Mesothelial cell of epicardium (in vitro differentiated cells): ENCODE data around the gene RNF212B. TPM values are rescaled to one million over a fixed set of nuclear protein-coding genes. Genes with fewer than 3 reads are reported as not detected.

ENCODE experiments used
- DNase-seq, 2 experiments: peaks; one replicate each; pipeline ENCODE4 v3.0.0; 2021; ENCODE audit warnings: low spot score in 2 of 2; ENCODE audit not compliant: unreplicated experiment in 2 of 2
- H3K27ac Mint-ChIP-seq: 2 replicates; pipeline ENCODE4 v1.8.0; 2021; ENCODE audit warnings: mixed read lengths
- H3K27me3 Mint-ChIP-seq: 2 replicates; pipeline ENCODE4 v1.8.0; 2021; ENCODE audit warnings: low read depth, mixed read lengths
- H3K36me3 Mint-ChIP-seq: 2 replicates; pipeline ENCODE4 v1.8.0; 2021; ENCODE audit warnings: mixed read lengths
- H3K4me1 Mint-ChIP-seq: 2 replicates; pipeline ENCODE4 v1.8.0; 2021; ENCODE audit warnings: mixed read lengths
- H3K4me3 Mint-ChIP-seq: 2 replicates; pipeline ENCODE4 v1.8.0; 2021; ENCODE audit warnings: mild to moderate bottlenecking, moderate library complexity, mixed read lengths
- H3K9me3 Mint-ChIP-seq: 2 replicates; pipeline ENCODE4 v1.8.0; 2021; ENCODE audit warnings: mixed read lengths
- CTCF ChIP-seq: fragments of 200-600 bp; sonication (generic); IDR thresholded peaks from one replicate; pipeline ENCODE4 v1.5.0; 2021; ENCODE audit warnings: antibody characterized with exemption; ENCODE audit not compliant: unreplicated experiment
- total RNA-seq: library from RNA; stranded (reverse); gene quantifications from 3 replicates; pipeline ENCODE4 v1.2.1, GENCODE V29; 2021

RNF212B gene
- total RNA-seq, 1 donor from 2014 or later, result not detected

DNA sequence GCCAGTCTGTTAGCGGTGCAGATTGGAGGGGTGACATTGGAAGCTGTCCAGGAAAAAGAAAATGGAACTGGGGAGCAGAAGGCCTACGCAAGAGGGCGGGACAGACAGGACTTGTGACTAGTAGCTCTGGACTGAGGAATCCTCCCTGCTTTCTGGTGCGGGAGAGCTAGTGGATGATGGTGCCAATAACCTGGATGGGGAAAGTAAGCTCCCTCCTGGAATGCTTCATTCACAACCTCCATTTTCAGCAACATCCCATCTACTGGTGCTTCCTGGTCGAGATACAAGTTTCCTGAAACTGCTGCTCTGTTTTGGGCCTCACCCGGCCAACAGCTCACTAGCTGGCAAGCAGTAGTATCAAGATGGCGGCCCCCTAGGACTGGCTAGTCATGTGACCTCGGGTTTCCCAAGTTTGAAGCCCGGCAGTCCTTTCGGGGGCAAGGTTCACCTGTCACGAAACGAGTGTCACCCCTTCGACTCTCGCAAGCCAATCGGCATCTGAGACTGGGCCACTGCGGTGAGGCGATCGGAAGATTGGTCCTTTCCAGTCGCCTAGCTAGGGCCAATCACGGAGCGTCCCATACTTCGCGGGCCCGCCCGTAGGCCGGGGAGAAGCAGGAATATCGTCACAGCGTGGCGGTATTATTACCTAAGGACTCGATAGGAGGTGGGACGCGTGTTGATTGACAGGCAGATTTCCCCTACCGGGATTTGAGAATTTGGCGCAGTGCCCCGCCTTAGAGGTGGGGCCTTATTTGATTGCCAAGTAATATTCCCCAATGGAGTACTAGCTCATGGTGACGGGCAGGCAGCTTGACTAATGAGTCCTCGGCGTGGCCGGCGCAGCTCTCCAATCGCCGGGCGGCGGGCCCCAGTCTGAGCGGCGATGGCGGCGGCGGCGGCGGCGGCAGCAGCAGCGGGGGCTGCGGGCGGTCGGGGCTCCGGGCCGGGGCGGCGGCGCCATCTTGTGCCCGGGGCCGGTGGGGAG, 83.1 kb downstream of the RNF212B start, which contains the start of gene PABPN1:
TSS of gene PABPN1 (plus strand) at position 874 of the 988 bp plus-strand sequence. CDS start at position 887, 13 bp downstream.
- Mint-ChIP-seq H3K27ac (peak within 1 kb of the TSS; percentile 99), H3K36me3 (peaks cover 16% of the 10 kb centered on the region), H3K4me1 (peaks cover 28% of the 10 kb centered on the region), H3K27me3 (no peaks in the 10 kb centered on the region), H3K9me3 (no peaks in the 10 kb centered on the region), H3K4me3 (peak within 1 kb of the TSS; percentile 96)
- DNase-seq, result peak; percentile 98 to 99
- TF ChIP-seq CTCF, result no peak

DNA sequence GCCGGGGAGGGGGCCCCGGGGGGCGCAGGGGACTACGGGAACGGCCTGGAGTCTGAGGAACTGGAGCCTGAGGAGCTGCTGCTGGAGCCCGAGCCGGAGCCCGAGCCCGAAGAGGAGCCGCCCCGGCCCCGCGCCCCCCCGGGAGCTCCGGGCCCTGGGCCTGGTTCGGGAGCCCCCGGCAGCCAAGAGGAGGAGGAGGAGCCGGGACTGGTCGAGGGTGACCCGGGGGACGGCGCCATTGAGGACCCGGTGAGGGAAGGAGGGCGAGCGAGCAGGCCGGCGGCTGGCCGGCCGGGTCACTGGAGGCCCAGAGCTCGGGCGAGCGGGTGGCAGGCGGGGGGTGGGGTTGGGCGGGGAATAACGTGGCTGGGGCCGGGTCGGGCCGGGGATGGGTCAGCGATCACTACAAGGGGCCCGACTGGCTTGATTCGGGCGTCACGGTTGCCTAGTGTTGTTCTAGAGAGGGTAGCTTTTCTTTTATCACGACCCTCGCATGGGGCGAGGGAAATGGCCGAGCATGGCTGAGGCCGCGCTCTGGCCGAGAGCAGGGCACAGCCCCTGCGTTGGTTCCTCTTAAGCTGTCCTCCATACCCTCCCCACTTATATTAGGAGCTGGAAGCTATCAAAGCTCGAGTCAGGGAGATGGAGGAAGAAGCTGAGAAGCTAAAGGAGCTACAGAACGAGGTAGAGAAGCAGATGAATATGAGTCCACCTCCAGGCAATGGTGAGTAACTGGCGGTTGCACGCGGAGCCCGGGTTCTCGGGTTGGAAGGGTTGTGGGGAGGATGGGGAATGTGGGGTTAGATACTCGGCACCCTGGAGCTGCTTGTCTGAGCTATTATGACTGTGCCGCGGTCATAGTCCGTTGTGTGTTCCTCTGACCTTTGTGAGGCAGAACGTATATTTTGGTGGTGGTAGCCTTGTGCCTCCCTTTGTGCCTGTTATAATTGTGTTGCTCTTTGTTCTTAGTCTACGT, 84.1 kb downstream of the RNF212B start:
- no peak for DNase-seq
- Mint-ChIP-seq H3K9me3 (no peaks in the 10 kb centered on the region), H3K27ac (peak overlapping the region; percentile 97), H3K4me1 (peaks cover 30% of the 10 kb centered on the region), H3K4me3 (peak overlapping the region; percentile 96), H3K36me3 (peaks cover 16% of the 10 kb centered on the region), H3K27me3 (no peaks in the 10 kb centered on the region)
- TF ChIP-seq CTCF, result no peak

Other genes starting within 250 kb of the RNF212B start
- 14.0 to 15.1 TPM (median 14.9 TPM) in 3 replicates for gene C14orf93, start 227.8 kb upstream of the RNF212B start, total RNA-seq
- gene PSMB5, start 203.0 kb upstream of the RNF212B start, total RNA-seq, result 121 to 124 TPM (median 123 TPM) in 3 replicates
- gene PSMB11, start 195.7 kb upstream of the RNF212B start, total RNA-seq, result 0.09 TPM in 1 of 3 replicates, not detected in the others
- gene CDH24, start 180.4 kb upstream of the RNF212B start, total RNA-seq, result 26.4 to 30.4 TPM (median 29.3 TPM) in 3 replicates
- gene ACIN1, start 142.8 kb upstream of the RNF212B start, total RNA-seq, result 372 to 401 TPM (median 374 TPM) in 3 replicates
- gene C14orf119, start 142.4 kb upstream of the RNF212B start, total RNA-seq, result 43.2 to 48.5 TPM (median 45.6 TPM) in 3 replicates
- gene CIROP, start 132.9 kb upstream of the RNF212B start, total RNA-seq, result not detected in 3 replicates
- gene CEBPE, start 118.7 kb upstream of the RNF212B start, total RNA-seq, result not detected in 3 replicates
- 52.5 to 62.3 TPM (median 58.7 TPM) in 3 replicates for gene SLC7A8, start 54.3 kb upstream of the RNF212B start, total RNA-seq
- 11.9 to 14.4 TPM (median 13.7 TPM) in 3 replicates for gene HOMEZ, start 48.2 kb downstream of the RNF212B start, total RNA-seq
- 9.3 to 11.5 TPM (median 10.7 TPM) in 3 replicates for gene PPP1R3E, start 64.9 kb downstream of the RNF212B start, total RNA-seq
- gene BCL2L2, start 68.9 kb downstream of the RNF212B start, total RNA-seq, result 27.1 to 30.1 TPM (median 27.9 TPM) in 3 replicates
- gene PABPN1, start 83.5 kb downstream of the RNF212B start, total RNA-seq, result 354 to 362 TPM (median 361 TPM) in 3 replicates
- gene SLC22A17, start 115.0 kb downstream of the RNF212B start, total RNA-seq, result 47.7 to 50.5 TPM (median 49.0 TPM) in 3 replicates
- 76.8 to 82.1 TPM (median 81.2 TPM) in 3 replicates for gene EFS, start 127.2 kb downstream of the RNF212B start, total RNA-seq
- not detected in 3 replicates for gene IL25, start 134.9 kb downstream of the RNF212B start, total RNA-seq
- gene CMTM5, start 139.1 kb downstream of the RNF212B start, total RNA-seq, result 0.29 TPM in 1 of 3 replicates, not detected in the others
- gene MYH6, start 170.3 kb downstream of the RNF212B start, total RNA-seq, result not detected in 3 replicates
- gene MYH7, start 197.7 kb downstream of the RNF212B start, total RNA-seq, result not detected in 3 replicates
- 49.9 to 51.2 TPM (median 51.2 TPM) in 3 replicates for gene NGDN, start 231.8 kb downstream of the RNF212B start, total RNA-seq